AG09309 (cell line): ENCODE data around the gene CD84.

ENCODE experiments used
- DNase-seq: peaks from one replicate; pipeline ENCODE4 v3.0.0-alpha.2; 2010; ENCODE audit warnings: low read depth
- H3K4me3 ChIP-seq: 2 replicates; pipeline ENCODE4 v1.5.1; 2011; ENCODE audit warnings: mild to moderate bottlenecking, low read depth, low read length, moderate library complexity; ENCODE audit not compliant: control insufficient read depth
- TF ChIP-seq, protein P1 (sequence below): IDR thresholded peaks from 2 replicates; pipeline ENCODE4 v1.5.1; 2011; ENCODE audit warnings: mild to moderate bottlenecking, low read depth, low read length, inconsistent platforms; ENCODE audit not compliant: insufficient read depth, control insufficient read depth; ENCODE audit errors: missing control alignments

CD84 gene

DNA sequence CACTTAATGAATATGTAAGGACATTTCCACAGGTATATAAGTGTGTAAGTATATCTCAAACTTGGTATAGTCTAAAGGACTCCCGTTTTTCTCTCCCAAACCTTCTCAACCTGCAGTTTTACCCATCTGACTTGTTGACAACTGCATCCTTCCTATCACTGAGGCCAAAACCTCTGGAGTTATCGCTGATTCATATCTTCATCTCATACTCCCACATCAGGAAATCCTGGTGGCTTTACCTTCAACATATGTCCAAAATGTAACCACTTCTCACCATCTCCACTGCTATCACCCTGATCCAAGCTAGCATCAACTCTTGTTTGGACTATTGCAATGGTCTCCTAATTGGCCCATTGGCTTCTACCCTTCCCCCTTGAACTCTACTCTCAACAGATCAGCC lies 86.7 kb downstream of the CD84 start:
- DNase-seq = no peak
- TF ChIP-seq, protein P1, sequence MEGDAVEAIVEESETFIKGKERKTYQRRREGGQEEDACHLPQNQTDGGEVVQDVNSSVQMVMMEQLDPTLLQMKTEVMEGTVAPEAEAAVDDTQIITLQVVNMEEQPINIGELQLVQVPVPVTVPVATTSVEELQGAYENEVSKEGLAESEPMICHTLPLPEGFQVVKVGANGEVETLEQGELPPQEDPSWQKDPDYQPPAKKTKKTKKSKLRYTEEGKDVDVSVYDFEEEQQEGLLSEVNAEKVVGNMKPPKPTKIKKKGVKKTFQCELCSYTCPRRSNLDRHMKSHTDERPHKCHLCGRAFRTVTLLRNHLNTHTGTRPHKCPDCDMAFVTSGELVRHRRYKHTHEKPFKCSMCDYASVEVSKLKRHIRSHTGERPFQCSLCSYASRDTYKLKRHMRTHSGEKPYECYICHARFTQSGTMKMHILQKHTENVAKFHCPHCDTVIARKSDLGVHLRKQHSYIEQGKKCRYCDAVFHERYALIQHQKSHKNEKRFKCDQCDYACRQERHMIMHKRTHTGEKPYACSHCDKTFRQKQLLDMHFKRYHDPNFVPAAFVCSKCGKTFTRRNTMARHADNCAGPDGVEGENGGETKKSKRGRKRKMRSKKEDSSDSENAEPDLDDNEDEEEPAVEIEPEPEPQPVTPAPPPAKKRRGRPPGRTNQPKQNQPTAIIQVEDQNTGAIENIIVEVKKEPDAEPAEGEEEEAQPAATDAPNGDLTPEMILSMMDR = no peak

DNA sequence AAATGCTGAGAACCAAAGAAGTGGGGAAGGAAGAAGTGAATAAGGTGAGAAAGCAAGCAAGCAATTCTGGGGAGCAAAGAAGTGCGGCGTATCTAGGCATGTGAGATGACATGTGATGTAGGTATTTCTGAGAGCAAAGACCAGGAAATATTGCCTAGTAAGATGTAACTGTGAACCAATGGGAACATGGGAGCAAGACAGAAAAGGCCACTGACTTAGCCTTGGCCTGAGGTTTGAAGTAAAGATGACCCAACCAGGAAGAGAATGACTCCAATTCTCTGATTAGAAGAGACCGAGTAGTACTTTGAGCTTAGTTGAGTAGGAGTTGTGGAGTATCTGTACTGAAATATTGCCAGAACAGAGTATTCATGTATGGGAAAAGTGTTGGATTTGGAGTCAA lies 87.3 kb downstream of the CD84 start:
- TF ChIP-seq, protein P1 = no peak
- H3K4me3 ChIP-seq = no peak overlapping the region
- no peak for DNase-seq

More for the DNA sequence above, 86.7 kb downstream of the CD84 start:
- no peak overlapping the region for H3K4me3 ChIP-seq
